Left lung (tissue), 10 donors: ENCODE measurements around the gene SLC35F6. TPM values are rescaled to one million over a fixed set of nuclear protein-coding genes. Genes with fewer than 3 reads are reported as not detected.
"Not testable (repeated sequence)": the region's sequence is repeated elsewhere in the genome, so short reads cannot be mapped to it uniquely, and the experiment has no call there.

Experiments used
- ATAC-seq: fragments of 200-7000 bp; cut with Tn5 transposase; one replicate; pipeline ENCODE4 v1.9.1; 2020; ENCODE audit warnings: moderate library complexity
- DNase-seq, 4 donors: peaks; one replicate each; pipeline ENCODE4 v3.0.0-alpha.2; 2013 to 2020
- H3K27ac ChIP-seq, 2 donors: fragments of 200-600 bp; sonication (generic) in 1 of 2; one replicate each; pipeline versions ENCODE4 v1.5.0 to v1.8.0; 2020 to 2021
- H3K27me3 ChIP-seq, 2 donors: fragments of 200-600 bp; sonication (generic) in 1 of 2; one replicate each; pipeline versions ENCODE4 v1.5.0 to v1.8.0; 2020 to 2021
- H3K36me3 ChIP-seq, 2 donors: fragments of 200-600 bp; sonication (generic) in 1 of 2; one replicate each; pipeline versions ENCODE4 v1.5.0 to v1.8.0; 2020 to 2021
- H3K4me1 ChIP-seq, 2 donors: fragments of 200-600 bp; one replicate each; pipeline ENCODE4 v1.8.0; 2021
- H3K4me3 ChIP-seq, 2 donors: fragments of 200-600 bp; sonication (generic) in 1 of 2; one replicate each; pipeline versions ENCODE4 v1.5.0 to v1.8.0; 2020 to 2021; ENCODE audit warnings: mild to moderate bottlenecking in 1 of 2
- H3K9me3 ChIP-seq, 2 donors: fragments of 200-600 bp; sonication (generic) in 1 of 2; one replicate each; pipeline versions ENCODE4 v1.5.0 to v1.8.0; 2020 to 2021
- intact Hi-C, 2 donors: fragments of 100-400 bp; cut with DNase I; formaldehyde crosslinking; loops; one replicate each; pipeline versions ENCODE4 v1.11.2 to v1.14.2; 2022
- polyA plus RNA-seq, 6 donors: library from polyadenylated mRNA; unstranded; fragments of 120-200 nt; gene quantifications; one replicate each; pipeline ENCODE4 v1.2.1, GENCODE V29; 2013; ENCODE audit not compliant: insufficient read length in 6 of 6
- total RNA-seq, 2 donors: library from RNA; stranded (reverse); fragmentation: NEBNext Ultra II Directional; extraction: Animal tissue kit (Norgen Biotek cat#: 25700); gene quantifications; one replicate each; pipeline ENCODE4 v1.2.1, GENCODE V29; 2021
- TF ChIP-seq, protein P1 (sequence below), 2 donors: fragments of 200-600 bp; sonication (generic) in 1 of 2; IDR thresholded peaks; one replicate each; pipeline versions ENCODE4 v1.5.0 to v1.8.0; 2021; ENCODE audit warnings: antibody characterized with exemption in 2 of 2
- donor health status: DM: no; HTN: yes; CAD: no.
- donor health status: DM: no; HTN: no; CAD: no.

The SLC35F6 gene
- total and polyA plus RNA-seq, 8 donors, result 10.0 to 62.1 (median 12.3) TPM

DNA sequence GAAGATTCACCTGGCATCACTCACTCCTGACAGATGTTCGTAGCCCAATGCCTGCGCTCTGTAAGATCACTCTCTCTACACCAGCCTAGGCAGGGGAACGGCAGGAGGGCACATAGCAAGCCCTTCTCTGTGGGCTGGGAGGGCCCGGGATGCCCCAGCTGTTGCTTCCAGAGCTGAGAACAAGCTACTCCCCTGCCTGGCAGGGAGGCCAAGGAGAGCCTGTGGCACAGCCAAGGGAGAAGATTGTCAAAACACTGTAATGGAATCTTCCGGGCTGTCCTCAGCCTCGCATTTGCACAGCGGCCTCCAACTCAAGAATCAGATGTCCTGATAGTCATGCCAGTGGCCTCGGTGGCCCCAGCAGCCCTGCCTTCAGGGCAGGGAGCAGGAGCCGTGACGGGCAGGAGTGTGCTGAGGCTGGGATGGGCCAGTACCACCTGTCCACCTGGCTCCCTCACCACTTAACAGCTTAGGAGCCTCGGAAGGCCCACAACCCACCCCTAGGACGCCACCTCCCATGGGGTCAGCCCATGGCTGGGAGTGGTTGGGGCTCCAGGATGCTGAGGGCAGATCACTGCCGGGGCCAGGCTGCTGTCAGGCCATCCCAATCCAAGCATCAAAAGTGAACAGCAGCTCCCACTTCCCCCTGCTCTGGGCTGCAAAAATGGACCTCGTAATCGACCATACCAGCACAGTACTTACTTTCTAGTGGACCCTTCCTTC, 21.9 kb upstream of the SLC35F6 start:
- H3K9me3 ChIP-seq, result no peaks in the 10 kb centered on the region
- no peaks in the 10 kb centered on the region for H3K27me3 ChIP-seq
- TF ChIP-seq, protein P1, sequence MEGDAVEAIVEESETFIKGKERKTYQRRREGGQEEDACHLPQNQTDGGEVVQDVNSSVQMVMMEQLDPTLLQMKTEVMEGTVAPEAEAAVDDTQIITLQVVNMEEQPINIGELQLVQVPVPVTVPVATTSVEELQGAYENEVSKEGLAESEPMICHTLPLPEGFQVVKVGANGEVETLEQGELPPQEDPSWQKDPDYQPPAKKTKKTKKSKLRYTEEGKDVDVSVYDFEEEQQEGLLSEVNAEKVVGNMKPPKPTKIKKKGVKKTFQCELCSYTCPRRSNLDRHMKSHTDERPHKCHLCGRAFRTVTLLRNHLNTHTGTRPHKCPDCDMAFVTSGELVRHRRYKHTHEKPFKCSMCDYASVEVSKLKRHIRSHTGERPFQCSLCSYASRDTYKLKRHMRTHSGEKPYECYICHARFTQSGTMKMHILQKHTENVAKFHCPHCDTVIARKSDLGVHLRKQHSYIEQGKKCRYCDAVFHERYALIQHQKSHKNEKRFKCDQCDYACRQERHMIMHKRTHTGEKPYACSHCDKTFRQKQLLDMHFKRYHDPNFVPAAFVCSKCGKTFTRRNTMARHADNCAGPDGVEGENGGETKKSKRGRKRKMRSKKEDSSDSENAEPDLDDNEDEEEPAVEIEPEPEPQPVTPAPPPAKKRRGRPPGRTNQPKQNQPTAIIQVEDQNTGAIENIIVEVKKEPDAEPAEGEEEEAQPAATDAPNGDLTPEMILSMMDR (IDR thresholded peaks at IDR 0.05), result no peak
- intact Hi-C loops, result loop anchor here in 1 of 2 donors (10.0 kb wide), 1 partner anchor 137 kb away; no protein-coding TSS in a partner anchor
- H3K27ac ChIP-seq, result no peak overlapping the region
- H3K36me3 ChIP-seq, result no peaks in the 10 kb centered on the region
- H3K4me1 ChIP-seq, result peaks cover 0 to 5% of the 10 kb centered on the region in 2 donors
- H3K4me3 ChIP-seq, result no peak overlapping the region
- no peak for ATAC-seq
- DNase-seq, result no peak

DNA sequence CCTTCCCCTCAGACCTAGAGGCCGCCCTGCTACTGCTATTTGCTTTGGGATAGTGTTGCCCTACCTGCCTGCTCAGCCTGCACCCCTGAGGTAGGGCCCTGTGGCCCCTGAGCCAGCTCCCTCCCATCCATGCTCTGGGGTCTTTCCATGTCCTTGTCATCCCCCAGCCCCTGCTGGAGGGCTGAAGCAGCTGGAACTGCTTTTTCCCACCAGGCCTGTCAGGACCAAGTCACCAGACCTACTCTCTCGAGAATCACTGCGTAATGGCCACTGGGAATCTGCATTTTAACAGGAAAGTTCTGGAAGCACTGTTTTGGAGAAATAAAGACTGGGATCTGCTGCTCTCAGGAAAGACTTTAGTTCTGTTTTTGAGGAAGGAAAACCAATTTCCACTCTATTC, 20.2 kb upstream of the SLC35F6 start:
- ATAC-seq (no peak), DNase-seq (peak in 1 of 4 donors; percentile 54)
- peaks cover 0 to 5% of the 10 kb centered on the region in 2 donors for H3K4me1 ChIP-seq
- H3K36me3 ChIP-seq, result no peaks in the 10 kb centered on the region
- H3K27me3 ChIP-seq, result no peaks in the 10 kb centered on the region
- TF ChIP-seq, protein P1 (IDR thresholded peaks at IDR 0.05), result no peak
- H3K4me3 ChIP-seq, result no peak overlapping the region
- intact Hi-C loops, result loop anchor here (2.0 to 10.0 kb wide), 2 partner anchors 139 kb away; no protein-coding TSS in a partner anchor
- H3K27ac ChIP-seq, result no peak overlapping the region
- no peaks in the 10 kb centered on the region for H3K9me3 ChIP-seq

DNA sequence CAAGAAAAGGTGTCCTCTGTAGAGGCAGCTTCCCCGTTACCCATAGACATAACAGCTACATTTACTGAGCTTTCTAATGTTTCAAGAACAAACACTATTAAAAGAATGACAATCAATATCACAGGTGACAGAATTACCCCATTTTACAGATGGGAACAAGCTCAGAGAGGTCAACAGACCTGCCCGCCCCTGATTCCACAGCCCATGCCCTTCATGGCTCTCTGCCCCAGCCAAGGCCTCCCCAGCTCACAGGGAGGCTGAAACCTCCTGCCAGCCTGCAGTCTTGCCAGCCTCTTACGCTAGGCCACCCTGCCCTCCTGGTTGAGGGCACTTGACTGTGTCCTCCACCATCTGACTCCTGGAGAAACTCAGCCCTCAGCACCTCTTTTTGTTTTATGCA, 19.1 kb upstream of the SLC35F6 start:
- TF ChIP-seq, protein P1 (IDR thresholded peaks at IDR 0.05), result no peak

DNA sequence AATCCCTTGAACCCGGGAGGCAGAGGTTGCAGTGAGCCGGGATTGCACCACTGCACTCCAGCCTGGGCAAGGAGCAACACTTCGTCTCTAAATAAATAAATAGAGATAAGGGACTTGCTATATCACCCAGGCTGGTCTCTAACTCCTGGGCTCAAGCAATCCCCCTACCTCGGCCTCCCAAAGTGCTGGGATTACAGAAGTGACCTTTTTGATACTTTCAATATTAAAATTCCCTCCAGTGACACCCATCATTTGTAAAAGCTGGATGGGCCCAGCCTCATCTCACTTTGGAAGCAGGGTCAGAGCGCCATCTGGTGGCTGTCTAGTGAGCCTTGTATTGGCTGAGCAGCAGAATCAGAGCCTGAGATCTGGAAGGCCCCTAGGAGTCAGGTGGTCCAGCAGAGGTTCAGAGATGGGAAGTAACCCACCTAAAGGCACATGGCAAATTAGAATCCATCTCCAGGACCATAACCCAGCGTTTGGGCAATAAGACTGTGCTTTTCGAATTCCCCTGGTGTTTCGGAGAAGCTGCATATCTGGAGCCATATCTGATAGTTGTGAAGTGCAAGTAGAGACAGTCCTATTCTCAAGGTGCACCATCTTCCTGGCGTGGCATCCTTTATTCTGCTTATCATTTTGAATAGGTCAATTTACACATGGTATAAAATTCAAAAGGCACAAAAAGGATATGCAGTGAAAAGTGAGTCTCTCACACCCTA, 18.3 kb upstream of the SLC35F6 start:
- H3K27ac ChIP-seq, result no peak overlapping the region
- no peaks in the 10 kb centered on the region for H3K27me3 ChIP-seq
- peak; percentile 96 for ATAC-seq
- TF ChIP-seq, protein P1 (IDR thresholded peaks at IDR 0.05), result peak; percentile 87 to 88
- H3K4me3 ChIP-seq, result no peak overlapping the region
- intact Hi-C loops, result loop anchor here (2.0 to 10.0 kb wide), 2 partner anchors 141 kb away; no protein-coding TSS in a partner anchor
- no peaks in the 10 kb centered on the region for H3K9me3 ChIP-seq
- H3K4me1 ChIP-seq, result peaks cover 0 to 5% of the 10 kb centered on the region in 2 donors
- DNase-seq, result peak; percentile 76 to 89 (median 82)
- H3K36me3 ChIP-seq, result no peaks in the 10 kb centered on the region

More for the DNA sequence above, 19.1 kb upstream of the SLC35F6 start:
- ATAC-seq (peak; percentile 52), DNase-seq (no peak)
- H3K4me3 ChIP-seq, result no peak overlapping the region
- H3K9me3 ChIP-seq, result no peaks in the 10 kb centered on the region
- no peak overlapping the region for H3K27ac ChIP-seq
- intact Hi-C loops, result loop anchor here (2.0 to 10.0 kb wide), 2 partner anchors 140 kb away; no protein-coding TSS in a partner anchor
- no peaks in the 10 kb centered on the region for H3K27me3 ChIP-seq
- peaks cover 0 to 5% of the 10 kb centered on the region in 2 donors for H3K4me1 ChIP-seq
- H3K36me3 ChIP-seq, result no peaks in the 10 kb centered on the region

DNA sequence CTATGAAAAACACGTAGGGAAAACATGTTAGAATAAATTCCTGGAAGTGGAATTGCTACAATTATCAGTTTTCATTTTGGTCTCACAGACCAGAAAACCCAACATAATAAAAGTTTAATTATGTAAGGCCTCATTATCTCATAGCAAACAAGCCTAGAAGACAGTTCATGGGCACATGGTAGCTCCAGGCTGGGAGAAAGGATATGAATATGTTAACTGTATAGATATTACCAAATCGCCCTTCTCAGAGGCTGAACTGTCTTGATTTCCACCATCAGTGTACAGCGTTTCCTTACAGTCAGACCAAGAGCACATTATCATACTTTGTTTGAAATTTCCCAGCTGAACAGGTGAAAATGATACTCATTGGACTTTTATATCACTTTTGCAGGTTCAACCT, 17.1 kb upstream of the SLC35F6 start:
- H3K4me3 ChIP-seq, result no peak overlapping the region
- intact Hi-C loops, result loop anchor here in 1 of 2 donors (10.0 kb wide), 1 partner anchor 142 kb away; no protein-coding TSS in a partner anchor
- no peaks in the 10 kb centered on the region for H3K36me3 ChIP-seq
- H3K4me1 ChIP-seq, result peaks cover 0 to 5% of the 10 kb centered on the region in 2 donors
- H3K9me3 ChIP-seq, result no peaks in the 10 kb centered on the region
- DNase-seq, result no peak
- ATAC-seq, result no peak
- H3K27ac ChIP-seq, result no peak overlapping the region
- TF ChIP-seq, protein P1 (IDR thresholded peaks at IDR 0.05), result no peak
- H3K27me3 ChIP-seq, result no peaks in the 10 kb centered on the region

DNA sequence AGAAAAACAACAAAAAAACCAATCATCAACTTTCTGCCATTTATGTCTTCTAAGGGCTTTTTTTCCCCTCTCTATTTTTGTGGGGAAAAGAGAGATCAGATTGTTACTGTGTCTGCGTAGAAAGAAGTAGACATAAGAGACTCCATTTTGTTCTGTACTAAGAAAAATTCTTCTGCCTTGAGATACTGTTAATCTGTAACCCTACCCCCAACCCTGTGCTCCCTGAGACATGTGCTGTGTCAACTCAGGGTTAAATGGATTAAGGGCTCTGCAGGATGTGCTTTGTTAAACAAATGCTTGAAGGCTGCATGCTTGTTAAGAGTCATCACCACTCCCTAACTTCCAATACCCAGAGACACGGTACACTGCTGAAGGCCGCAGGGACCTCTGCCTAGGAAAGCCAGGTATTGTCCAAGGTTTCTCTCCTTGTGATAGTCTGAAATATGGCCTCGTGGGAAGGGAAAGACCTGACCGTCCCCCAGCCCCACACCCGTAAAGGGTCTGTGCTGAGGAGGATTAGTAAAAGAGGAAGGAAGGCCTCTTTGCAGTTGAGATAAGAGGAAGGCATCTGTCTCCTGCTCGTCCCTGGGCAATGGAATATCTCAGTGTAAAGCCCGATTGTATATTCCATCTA, 14.2 kb upstream of the SLC35F6 start:
- not testable (repeated sequence) for H3K36me3 ChIP-seq, H3K4me1 ChIP-seq, ATAC-seq, H3K9me3 ChIP-seq, H3K27ac ChIP-seq, H3K27me3 ChIP-seq, H3K4me3 ChIP-seq, DNase-seq
- intact Hi-C loops, result loop anchor here in 1 of 2 donors (10.0 kb wide), 1 partner anchor 145 kb away; no protein-coding TSS in a partner anchor

DNA sequence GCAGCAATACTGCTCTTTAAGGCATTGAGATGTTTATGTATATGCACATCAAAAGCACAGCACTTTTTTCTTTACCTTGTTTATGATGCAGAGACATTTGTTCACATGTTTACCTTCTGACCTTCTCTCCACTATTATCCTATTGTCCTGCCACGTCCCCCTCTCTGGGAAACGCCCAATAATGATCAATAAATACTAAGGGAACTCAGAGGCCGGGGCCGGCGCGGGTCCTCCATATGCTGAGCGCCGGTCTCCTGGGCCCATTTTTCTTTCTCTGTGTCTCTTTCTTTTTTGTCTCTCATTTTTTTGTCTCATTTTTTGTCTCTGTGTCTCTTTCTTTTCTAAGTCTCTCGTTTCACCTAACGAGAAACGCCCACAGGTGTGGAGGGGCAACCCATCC, 13.6 kb upstream of the SLC35F6 start:
- H3K9me3 ChIP-seq, DNase-seq: not testable (repeated sequence)

More for the DNA sequence above, 13.6 kb upstream of the SLC35F6 start:
- H3K27ac ChIP-seq, ATAC-seq, H3K4me1 ChIP-seq, H3K4me3 ChIP-seq, H3K27me3 ChIP-seq, H3K36me3 ChIP-seq, intact Hi-C loops: not testable (repeated sequence)
